NCI-H2029 treated with DMSO at 0.1 percent for 48 hours (cell line): Measurements from ENCODE around the gene SPSB3.
"Not testable (repeated sequence)": the region's sequence is repeated elsewhere in the genome, so short reads cannot be mapped to it uniquely, and the experiment has no call there.

Experiments used
- DNase-seq: peaks from one replicate; lab custom pipeline; 2025; lab: John Stamatoyannopoulos, UW

The SPSB3 gene

GRCh38 chr16:1741553-1742165 is 40.7 kb downstream of the SPSB3 start:
- no peak for DNase-seq

GRCh38 chr16:1740781-1741490 is 41.4 kb downstream of the SPSB3 start:
- DNase-seq = no peak

GRCh38 chr16:1740234-1740633 is 42.1 kb downstream of the SPSB3 start:
- DNase-seq = no peak

- no peak for DNase-seq
Measured at GRCh38 chr16:1734816-1735215, 47.6 kb downstream of the SPSB3 start.

GRCh38 chr16:1734123-1734522 is 48.2 kb downstream of the SPSB3 start:
- no peak for DNase-seq

- not testable (repeated sequence) for DNase-seq
Measured at GRCh38 chr16:1732551-1732987, 49.8 kb downstream of the SPSB3 start.

GRCh38 chr16:1732071-1732470 is 50.3 kb downstream of the SPSB3 start:
- DNase-seq = no peak

GRCh38 chr16:1731603-1732002 is 50.8 kb downstream of the SPSB3 start:
- DNase-seq = no peak

GRCh38 chr16:1731073-1731472 is 51.3 kb downstream of the SPSB3 start:
- no peak for DNase-seq

GRCh38 chr16:1729445-1729844 is 52.9 kb downstream of the SPSB3 start:
- no peak for DNase-seq

GRCh38 chr16:1729026-1729425 is 53.3 kb downstream of the SPSB3 start:
- DNase-seq = no peak

GRCh38 chr16:1727651-1728624 is 54.4 kb downstream of the SPSB3 start:
- DNase-seq = no peak
